Left ventricle myocardium inferior (tissue), 1 donor: ENCODE measurements around the gene ALS2CL. TPM values are rescaled to one million over a fixed set of nuclear protein-coding genes. Genes with fewer than 3 reads are reported as not detected.
"Not testable (repeated sequence)": the region's sequence is repeated elsewhere in the genome, so short reads cannot be mapped to it uniquely, and the experiment has no call there.

Source experiments
- DNase-seq: peaks from one replicate; pipeline ENCODE4 v3.0.0-alpha.2; 2020
- H3K27ac ChIP-seq: fragments of 200-600 bp; replicated peaks from 2 replicates; pipeline ENCODE4 v1.8.0; 2021
- H3K27me3 ChIP-seq: fragments of 200-600 bp; 2 replicates; pipeline ENCODE4 v1.8.0; 2021; ENCODE audit warnings: low read depth
- H3K36me3 ChIP-seq: fragments of 200-600 bp; 2 replicates; pipeline ENCODE4 v1.8.0; 2021
- H3K4me1 ChIP-seq: fragments of 200-600 bp; 2 replicates; pipeline ENCODE4 v1.8.0; 2021
- H3K4me3 ChIP-seq: fragments of 200-600 bp; 2 replicates; pipeline ENCODE4 v1.8.0; 2021; ENCODE audit warnings: mild to moderate bottlenecking, moderate library complexity
- H3K9me3 ChIP-seq: fragments of 200-600 bp; replicated peaks from 2 replicates; pipeline ENCODE4 v1.8.0; 2021
- CTCF ChIP-seq: fragments of 200-600 bp; IDR thresholded peaks from 2 replicates; pipeline ENCODE4 v1.8.0; 2021; ENCODE audit warnings: antibody characterized with exemption, mild to moderate bottlenecking, borderline replicate concordance
- intact Hi-C: fragments of 100-400 bp; cut with micrococcal nuclease; formaldehyde crosslinking; loops from one replicate; pipeline ENCODE4 v1.11.0; 2022
- long read RNA-seq: library from polyadenylated mRNA; unstranded; transcript quantifications from one replicate; pipeline ENCODE4 v2.0.0, GENCODE V29; 2021
- total RNA-seq: library from RNA; stranded (reverse); fragmentation: NEBNext Ultra II Directional; extraction: Animal tissue kit (Norgen Biotek cat#: 25700); gene quantifications from one replicate; pipeline ENCODE4 v1.2.1, GENCODE V29; 2021
- donor health status: DM: no; HTN: yes; CAD: no; lungs with severe emphysema.

Gene ALS2CL, protein sequence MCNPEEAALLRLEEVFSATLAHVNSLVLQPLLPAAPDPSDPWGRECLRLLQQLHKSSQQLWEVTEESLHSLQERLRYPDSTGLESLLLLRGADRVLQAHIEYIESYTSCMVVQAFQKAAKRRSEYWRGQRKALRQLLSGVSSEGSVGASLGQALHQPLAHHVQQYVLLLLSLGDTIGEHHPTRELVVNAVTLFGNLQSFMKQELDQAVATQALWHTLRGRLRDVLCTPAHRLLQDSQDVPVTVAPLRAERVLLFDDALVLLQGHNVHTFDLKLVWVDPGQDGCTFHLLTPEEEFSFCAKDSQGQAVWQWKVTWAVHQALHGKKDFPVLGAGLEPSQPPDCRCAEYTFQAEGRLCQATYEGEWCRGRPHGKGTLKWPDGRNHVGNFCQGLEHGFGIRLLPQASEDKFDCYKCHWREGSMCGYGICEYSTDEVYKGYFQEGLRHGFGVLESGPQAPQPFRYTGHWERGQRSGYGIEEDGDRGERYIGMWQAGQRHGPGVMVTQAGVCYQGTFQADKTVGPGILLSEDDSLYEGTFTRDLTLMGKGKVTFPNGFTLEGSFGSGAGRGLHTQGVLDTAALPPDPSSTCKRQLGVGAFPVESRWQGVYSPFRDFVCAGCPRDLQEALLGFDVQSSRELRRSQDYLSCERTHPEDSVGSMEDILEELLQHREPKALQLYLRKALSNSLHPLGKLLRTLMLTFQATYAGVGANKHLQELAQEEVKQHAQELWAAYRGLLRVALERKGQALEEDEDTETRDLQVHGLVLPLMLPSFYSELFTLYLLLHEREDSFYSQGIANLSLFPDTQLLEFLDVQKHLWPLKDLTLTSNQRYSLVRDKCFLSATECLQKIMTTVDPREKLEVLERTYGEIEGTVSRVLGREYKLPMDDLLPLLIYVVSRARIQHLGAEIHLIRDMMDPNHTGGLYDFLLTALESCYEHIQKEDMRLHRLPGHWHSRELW
- total RNA-seq = 33.7 TPM
- long read RNA-seq, full-length matches to known transcripts = 2 of 75 reads
- long read RNA-seq, partial matches to known transcripts = 14 of 75 reads
- long read RNA-seq, other reads (novel, unspliced or antisense) = 59 of 75 reads

DNA sequence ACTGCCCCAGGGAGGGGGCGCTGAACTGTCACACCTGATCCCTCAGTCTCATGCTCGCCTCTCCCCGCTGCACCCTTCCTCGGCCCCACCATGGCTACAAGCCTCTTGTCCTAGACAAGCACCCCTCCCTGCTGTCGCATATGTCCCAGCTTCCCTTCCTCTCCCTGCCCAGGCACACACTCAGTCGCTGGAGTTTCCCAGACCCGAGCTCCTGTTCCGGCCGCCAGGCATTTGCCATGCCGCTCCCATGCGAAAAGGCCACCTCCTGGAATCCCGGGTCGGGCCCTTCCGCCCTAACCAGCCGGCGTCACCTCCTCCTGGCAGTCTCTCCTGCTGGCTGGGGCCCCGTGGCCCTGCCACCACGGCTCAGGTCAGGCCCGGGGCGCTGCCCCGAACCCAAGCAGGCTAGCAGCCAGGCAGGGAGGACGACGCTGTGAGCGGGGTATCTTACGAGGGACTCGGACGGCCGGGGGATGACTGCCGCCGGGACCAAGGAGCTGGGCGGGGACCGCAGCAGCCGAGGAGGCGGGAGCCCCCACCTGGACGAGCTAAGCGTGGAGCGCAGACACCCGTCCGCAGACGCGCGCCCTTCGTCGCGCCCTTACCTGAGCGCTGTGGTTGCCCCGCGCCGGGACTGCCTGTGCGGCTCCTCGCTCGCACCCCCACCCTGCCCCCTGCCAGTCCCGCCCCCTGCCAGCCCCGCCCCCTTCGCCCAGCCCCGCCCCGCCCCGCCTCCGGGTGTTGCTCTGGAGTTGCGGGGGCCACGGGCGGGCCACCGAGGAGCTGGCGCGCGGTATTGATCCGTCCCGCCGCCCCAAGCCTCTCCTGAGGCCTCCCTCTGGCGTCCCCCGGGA, at the start of gene ALS2CL:
ALS2CL (minus strand) TSS at position 642 of the 854 bp plus-strand sequence. CDS start 4,239 bp downstream, outside the sequence.
- Histone ChIP-seq H3K4me1 (peaks cover 91% of the 10 kb centered on the region), H3K9me3 (no peaks in the 10 kb centered on the region), H3K27ac (peak within 1 kb of the TSS; percentile 96), H3K36me3 (peaks cover 11% of the 10 kb centered on the region), H3K4me3 (peak within 1 kb of the TSS; percentile 91), H3K27me3 (no peaks in the 10 kb centered on the region)
- intact Hi-C loops = no loop called here
- DNase-seq = peak; percentile 64
- no peak for TF ChIP-seq CTCF

GRCh38 chr3:46742992-46743585, 49.6 kb upstream of the ALS2CL start:
- peaks cover 4% of the 10 kb centered on the region for H3K9me3 ChIP-seq
- no peaks in the 10 kb centered on the region for H3K36me3 ChIP-seq
- no peaks in the 10 kb centered on the region for H3K4me1 ChIP-seq
- no peaks in the 10 kb centered on the region for H3K27me3 ChIP-seq
- intact Hi-C loops = no loop called here
- no peak for DNase-seq
- H3K27ac ChIP-seq = no peak overlapping the region
- H3K4me3 ChIP-seq = no peak overlapping the region
- TF ChIP-seq CTCF = no peak

DNA sequence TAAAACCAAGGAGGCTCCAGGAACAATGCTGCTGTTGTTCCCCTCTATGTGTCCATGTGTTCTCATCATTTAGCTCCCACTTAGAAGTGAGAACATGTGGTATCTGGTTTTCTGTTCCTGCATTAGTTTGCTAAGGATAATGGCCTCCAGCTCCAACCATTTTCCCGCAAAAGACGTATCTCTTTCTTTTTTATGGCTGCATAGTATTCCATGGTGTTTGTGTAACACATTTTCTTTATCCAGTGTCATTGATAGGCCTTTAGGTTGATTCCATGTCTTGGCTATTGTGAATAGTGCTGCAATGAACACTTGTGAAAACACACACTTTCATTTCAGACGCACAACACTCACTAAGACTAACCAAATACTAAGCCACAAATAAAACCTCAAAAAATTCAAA, 46.1 kb upstream of the ALS2CL start:
- H3K27me3 ChIP-seq, H3K4me1 ChIP-seq, H3K9me3 ChIP-seq, H3K36me3 ChIP-seq, H3K4me3 ChIP-seq, DNase-seq, H3K27ac ChIP-seq, intact Hi-C loops: not testable (repeated sequence)

DNA sequence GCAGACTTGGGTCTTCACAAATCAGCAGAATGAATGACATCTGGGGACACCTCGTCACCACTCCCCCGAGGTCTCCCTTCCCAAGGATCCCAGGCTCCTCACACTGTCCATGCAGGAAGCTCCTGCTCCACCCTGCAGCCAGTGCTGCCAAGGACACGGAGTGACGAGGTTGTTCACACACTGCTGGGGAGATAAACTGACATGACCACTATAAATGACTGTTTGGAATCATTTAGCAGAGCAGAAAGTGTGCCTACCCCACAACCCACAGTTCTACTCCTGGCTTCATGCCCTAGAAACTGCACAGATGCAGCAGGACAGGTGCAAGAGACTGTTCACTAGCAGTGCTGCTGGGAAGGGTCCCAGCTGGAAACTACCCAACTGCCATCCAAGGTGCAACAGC, 43.9 kb upstream of the ALS2CL start:
- Histone ChIP-seq H3K4me1 (peaks cover 6% of the 10 kb centered on the region), H3K4me3 (no peak overlapping the region), H3K27ac (no peak overlapping the region), H3K27me3 (peaks cover 17% of the 10 kb centered on the region), H3K9me3 (peaks cover 4% of the 10 kb centered on the region), H3K36me3 (no peaks in the 10 kb centered on the region)
- TF ChIP-seq CTCF = no peak
- intact Hi-C loops = no loop called here
- no peak for DNase-seq

- intact Hi-C loops = no loop called here
- no peak for TF ChIP-seq CTCF
- H3K27ac ChIP-seq = no peak overlapping the region
- peaks cover 22% of the 10 kb centered on the region for H3K27me3 ChIP-seq
- H3K4me1 ChIP-seq = peaks cover 6% of the 10 kb centered on the region
- DNase-seq = no peak
- peaks cover 4% of the 10 kb centered on the region for H3K9me3 ChIP-seq
- H3K4me3 ChIP-seq = no peak overlapping the region
- H3K36me3 ChIP-seq = no peaks in the 10 kb centered on the region
Measured at GRCh38 chr3:46736006-46736872, 42.8 kb upstream of the ALS2CL start.
